GM12801 (cell line): ENCODE measurements around the gene FBXO42.

ENCODE experiments used
- CTCF ChIP-seq: IDR thresholded peaks from one replicate; pipeline ENCODE4 v1.5.1; 2011; ENCODE audit warnings: control low read depth; ENCODE audit not compliant: insufficient read length; ENCODE audit errors: extremely low read depth

Gene FBXO42

GRCh38 chr1:16262067-16262466 is 90.2 kb downstream of the FBXO42 start:
- TF ChIP-seq CTCF, result no peak

GRCh38 chr1:16260814-16261213 is 91.5 kb downstream of the FBXO42 start:
- TF ChIP-seq CTCF, result no peak

- no peak for TF ChIP-seq CTCF
Observed at GRCh38 chr1:16258591-16259135, 93.6 kb downstream of the FBXO42 start.

GRCh38 chr1:16257968-16258367 is 94.3 kb downstream of the FBXO42 start:
- no peak for TF ChIP-seq CTCF

GRCh38 chr1:16256478-16256877 is 95.8 kb downstream of the FBXO42 start:
- TF ChIP-seq CTCF, result no peak

- no peak for TF ChIP-seq CTCF
Observed at GRCh38 chr1:16254263-16254928, 97.9 kb downstream of the FBXO42 start.

GRCh38 chr1:16253332-16253922 is 98.9 kb downstream of the FBXO42 start:
- no peak for TF ChIP-seq CTCF
